Pulmonary artery endothelial cell (primary cell): ENCODE data around the gene EDN2. TPM values are rescaled to one million over a fixed set of nuclear protein-coding genes. Genes with fewer than 3 reads are reported as not detected.

Source experiments
- DNase-seq: peaks from one replicate; pipeline ENCODE4 v3.0.0-alpha.2; 2011; ENCODE audit warnings: low read depth, low spot score
- total RNA-seq: library from RNA; depleted of rRNA; stranded (reverse); fragments of >200 nt; gene quantifications from 2 replicates; pipeline ENCODE4 v1.2.3, GENCODE V29; 2014

EDN2 gene
- total RNA-seq, 1 donor from 2014 or later = not detected

- DNase-seq = no peak
Measured at GRCh38 chr1:41466146-41466545, 18.3 kb downstream of the EDN2 start.

GRCh38 chr1:41465741-41466140 lies 18.7 kb downstream of the EDN2 start:
- DNase-seq = no peak

- no peak for DNase-seq
Measured at GRCh38 chr1:41464885-41465284, 19.6 kb downstream of the EDN2 start.

- DNase-seq = no peak
Measured at GRCh38 chr1:41463516-41463915, 21.0 kb downstream of the EDN2 start.

GRCh38 chr1:41462680-41463004 lies 21.8 kb downstream of the EDN2 start:
- no peak for DNase-seq

- DNase-seq = no peak
Measured at GRCh38 chr1:41461790-41462679, 22.4 kb downstream of the EDN2 start.

GRCh38 chr1:41456847-41457540 lies 27.5 kb downstream of the EDN2 start:
- no peak for DNase-seq

- DNase-seq = no peak
Measured at GRCh38 chr1:41455479-41456332, 28.8 kb downstream of the EDN2 start.

GRCh38 chr1:41454406-41454805 lies 30.1 kb downstream of the EDN2 start:
- no peak for DNase-seq

- no peak for DNase-seq
Measured at GRCh38 chr1:41452704-41453290, 31.7 kb downstream of the EDN2 start.

- no peak for DNase-seq
Measured at GRCh38 chr1:41450747-41451285, 33.7 kb downstream of the EDN2 start.

GRCh38 chr1:41449326-41449921 lies 35.1 kb downstream of the EDN2 start:
- no peak for DNase-seq

GRCh38 chr1:41448821-41449220 lies 35.7 kb downstream of the EDN2 start:
- DNase-seq = no peak

GRCh38 chr1:41447995-41448770 lies 36.3 kb downstream of the EDN2 start:
- no peak for DNase-seq

GRCh38 chr1:41446851-41447610 lies 37.5 kb downstream of the EDN2 start:
- no peak for DNase-seq

GRCh38 chr1:41444785-41445184 lies 39.7 kb downstream of the EDN2 start:
- DNase-seq = no peak

GRCh38 chr1:41444246-41444645 lies 40.2 kb downstream of the EDN2 start:
- DNase-seq = no peak

GRCh38 chr1:41442697-41443251 lies 41.7 kb downstream of the EDN2 start:
- no peak for DNase-seq
